H1 (cell line): Measurements from ENCODE around the gene CMSS1. TPM values are rescaled to one million over a fixed set of nuclear protein-coding genes. Genes with fewer than 3 reads are reported as not detected.

Experiments used
- CTCF ChIA-PET: fragments of 300-600 bp; sonication (Branson Sonifier 250); formaldehyde crosslinking; loops from one replicate; lab custom pipeline; 2021; ENCODE audit not compliant: partially characterized antibody; lab: Charles Lee
- POLR2A ChIA-PET: fragments of 300-600 bp; sonication (Branson Sonifier 250); formaldehyde crosslinking; loops from one replicate; lab custom pipeline; 2021; ENCODE audit warnings: inconsistent platforms; ENCODE audit not compliant: partially characterized antibody; lab: Charles Lee
- DNase-seq, 2 experiments: peaks; one replicate each; pipeline versions ENCODE4 v3.0.0 to v3.0.0-alpha.2; 2010 to 2022; ENCODE audit warnings: low spot score in 2 of 2, low read depth in 1 of 2, mixed read lengths in 1 of 2
- FAIRE-seq: peaks from 2 replicates; lab custom pipeline; 2011; peaks lifted over from hg19 to GRCh38; lab: Jason Lieb, UNC
- H2AFZ ChIP-seq: 2 replicates; pipeline ENCODE4 v1.8.1; 2012; ENCODE audit warnings: low read length, inconsistent platforms
- H2AK5ac ChIP-seq: 2 replicates; pipeline ENCODE4 v1.6.1; 2013; ENCODE audit warnings: low read depth, low read length
- H2BK120ac ChIP-seq: replicated peaks from 2 replicates; pipeline ENCODE3; 2013; ENCODE audit warnings: low read depth, low read length, inconsistent platforms
- H2BK12ac ChIP-seq: 2 replicates; pipeline ENCODE4 v1.6.1; 2013; ENCODE audit warnings: low read depth, low read length
- H2BK15ac ChIP-seq: 2 replicates; pipeline ENCODE4 v1.6.1; 2013; ENCODE audit warnings: low read length
- H2BK20ac ChIP-seq: 2 replicates; pipeline ENCODE4 v1.6.1; 2013; ENCODE audit warnings: low read length
- H2BK5ac ChIP-seq: 2 replicates; pipeline ENCODE4 v1.6.1; 2013; ENCODE audit warnings: low read depth, low read length
- H3K14ac ChIP-seq: 2 replicates; pipeline ENCODE4 v1.6.1; 2013; ENCODE audit warnings: inconsistent platforms; ENCODE audit not compliant: insufficient read length
- H3K18ac ChIP-seq: 2 replicates; pipeline ENCODE4 v1.6.1; 2013; ENCODE audit warnings: low read length; ENCODE audit errors: extremely low read depth
- H3K23ac ChIP-seq: 2 replicates; pipeline ENCODE4 v1.6.1; 2013; ENCODE audit warnings: inconsistent platforms; ENCODE audit not compliant: insufficient read length
- H3K23me2 ChIP-seq: 2 replicates; pipeline ENCODE4 v1.6.1; 2013; ENCODE audit warnings: low read depth, low read length
- H3K27ac ChIP-seq: 2 replicates; pipeline ENCODE4 v1.6.1; 2011; ENCODE audit warnings: low read depth, low read length, inconsistent platforms
- H3K27me3 ChIP-seq, 4 experiments: replicated peaks in 1 of 4; 1 replicate in 1 of 4; 2 replicates in 3 of 4; pipeline versions ENCODE4 v1.6.1 to v1.8.1; 2011 to 2013; ENCODE audit warnings: low read length in 3 of 4, mild to moderate bottlenecking in 3 of 4, inconsistent platforms in 2 of 4, mixed read lengths in 2 of 4, moderate library complexity in 1 of 4; ENCODE audit not compliant: control insufficient read depth in 3 of 4, insufficient read depth in 3 of 4; ENCODE audit errors: extremely low read depth in 1 of 4
- H3K36me3 ChIP-seq, 4 experiments: 2 replicates each; pipeline versions ENCODE4 v1.6.1 to v1.8.1; 2011 to 2013; ENCODE audit warnings: mild to moderate bottlenecking in 4 of 4, low read length in 3 of 4, moderate library complexity in 2 of 4, control low read depth in 1 of 4, inconsistent platforms in 1 of 4; ENCODE audit not compliant: insufficient read depth in 4 of 4, control insufficient read depth in 2 of 4
- H3K4ac ChIP-seq: replicated peaks from 2 replicates; pipeline ENCODE3; 2013; ENCODE audit warnings: low read length, low read depth, mixed read lengths, inconsistent platforms; ENCODE audit not compliant: insufficient read length
- H3K4me1 ChIP-seq, 4 experiments: replicated peaks in 1 of 4; 1 replicate in 1 of 4; 2 replicates in 3 of 4; pipeline versions ENCODE4 v1.6.1 to v1.8.1; 2011 to 2013; ENCODE audit warnings: low read length in 3 of 4, inconsistent platforms in 2 of 4, mixed read lengths in 1 of 4; ENCODE audit not compliant: insufficient read depth in 4 of 4, control insufficient read depth in 3 of 4
- H3K4me2 ChIP-seq, 2 experiments: 2 replicates each; pipeline versions ENCODE4 v1.6.1 to v1.8.1; 2011 to 2013; ENCODE audit warnings: low read depth in 2 of 2, low read length in 2 of 2, control low read depth in 1 of 2, inconsistent platforms in 1 of 2, mild to moderate bottlenecking in 1 of 2; ENCODE audit not compliant: insufficient read depth in 1 of 2
- H3K4me3 ChIP-seq, 4 experiments: fragments of 200-600, 300-600 bp in 1 of 4; sonication (generic), shearing (Covaris generic), sonication (Bioruptor Twin) in 1 of 4; 2 replicates each; pipeline versions ENCODE4 v1.5.1 to v1.8.1; 2011 to 2016; ENCODE audit warnings: low read length in 4 of 4, low read depth in 3 of 4, control low read depth in 2 of 4, inconsistent platforms in 2 of 4, mild to moderate bottlenecking in 2 of 4, mixed read lengths in 1 of 4, moderate library complexity in 1 of 4; ENCODE audit not compliant: insufficient read depth in 2 of 4; ENCODE audit errors: extremely low read depth in 1 of 4
- H3K56ac ChIP-seq: replicated peaks from 2 replicates; pipeline ENCODE3; 2013; ENCODE audit warnings: low read depth, mild to moderate bottlenecking, mixed read lengths, low read length, inconsistent platforms; ENCODE audit not compliant: insufficient read length
- H3K79me1 ChIP-seq: 2 replicates; pipeline ENCODE4 v1.6.1; 2013; ENCODE audit warnings: low read depth, low read length, control low read depth
- H3K79me2 ChIP-seq, 2 experiments: 2 replicates each; pipeline versions ENCODE4 v1.6.1 to v1.8.1; 2012 to 2013; ENCODE audit warnings: low read length in 2 of 2, mild to moderate bottlenecking in 2 of 2, inconsistent platforms in 1 of 2; ENCODE audit not compliant: insufficient read depth in 2 of 2, control insufficient read depth in 1 of 2
- H3K9ac ChIP-seq, 4 experiments: replicated peaks in 1 of 4; 1 replicate in 1 of 4; 2 replicates in 3 of 4; pipeline versions ENCODE4 v1.6.1 to v1.8.1; 2011 to 2013; ENCODE audit warnings: low read depth in 3 of 4, low read length in 3 of 4, control low read depth in 2 of 4, mild to moderate bottlenecking in 2 of 4, moderate library complexity in 2 of 4, inconsistent platforms in 1 of 4; ENCODE audit errors: extremely low read depth in 1 of 4
- H3K9me3 ChIP-seq, 2 experiments: 2 replicates each; pipeline versions ENCODE4 v1.6.1 to v1.8.1; 2012 to 2013; ENCODE audit warnings: mild to moderate bottlenecking in 2 of 2, moderate library complexity in 2 of 2, control low read depth in 1 of 2, inconsistent platforms in 1 of 2, low read depth in 1 of 2, low read length in 1 of 2, mixed read lengths in 1 of 2; ENCODE audit not compliant: insufficient read depth in 2 of 2
- H4K20me1 ChIP-seq, 2 experiments: replicated peaks in 1 of 2; 2 replicates each; pipeline versions ENCODE3 to v1.8.1; 2011 to 2013; ENCODE audit warnings: inconsistent platforms in 2 of 2, low read length in 2 of 2, mild to moderate bottlenecking in 1 of 2; ENCODE audit not compliant: insufficient read depth in 2 of 2, control insufficient read depth in 1 of 2
- H4K5ac ChIP-seq: 2 replicates; pipeline ENCODE4 v1.6.1; 2013; ENCODE audit warnings: low read length, low read depth, mixed read lengths, inconsistent platforms; ENCODE audit not compliant: insufficient read length
- H4K8ac ChIP-seq: 2 replicates; pipeline ENCODE4 v1.8.0; 2013; ENCODE audit warnings: mild to moderate bottlenecking, moderate library complexity, low read length, inconsistent platforms; ENCODE audit not compliant: insufficient read depth; ENCODE audit errors: extremely low read depth
- H4K91ac ChIP-seq: replicated peaks from 2 replicates; pipeline ENCODE3; 2013; ENCODE audit warnings: low read length, mixed read lengths, inconsistent platforms; ENCODE audit not compliant: insufficient read length
- ASH2L ChIP-seq: fragments of 200-600, 300-600 bp; sonication (generic); IDR thresholded peaks from one replicate; pipeline ENCODE4 v1.7.1; 2017; ENCODE audit warnings: low read length
- BRCA1 ChIP-seq: IDR thresholded peaks from 2 replicates; pipeline ENCODE4 v1.6.1; 2012; ENCODE audit warnings: low read depth, low read length, improper control_type of control experiment
- CHD2 ChIP-seq: IDR thresholded peaks from 2 replicates; pipeline ENCODE4 v1.6.1; 2012; ENCODE audit warnings: low read length, improper control_type of control experiment
- CTBP2 ChIP-seq: IDR thresholded peaks from 2 replicates; pipeline ENCODE4 v1.7.0; 2011; ENCODE audit warnings: borderline replicate concordance, mild to moderate bottlenecking, moderate library complexity, mixed read lengths, low read length; ENCODE audit not compliant: insufficient read depth, insufficient read length
- EZH2 ChIP-seq: fragments of 200-600 bp; sonication (generic); IDR thresholded peaks from 2 replicates; pipeline ENCODE4 v1.7.1; 2012; ENCODE audit warnings: low read depth, mild to moderate bottlenecking, moderate library complexity, low read length, inconsistent platforms; ENCODE audit not compliant: severe bottlenecking
- KDM1A ChIP-seq: fragments of 200-600, 300-600 bp; sonication (generic); IDR thresholded peaks from 2 replicates; pipeline ENCODE4 v1.7.1; 2016; ENCODE audit warnings: mild to moderate bottlenecking, low read length, borderline replicate concordance
- NANOG ChIP-seq: IDR thresholded peaks from 2 replicates; pipeline ENCODE4 v1.6.1; 2011; ENCODE audit warnings: low read length, low read depth, mild to moderate bottlenecking, inconsistent platforms; ENCODE audit not compliant: insufficient read depth, poor library complexity, severe bottlenecking
- POLR2A ChIP-seq, 2 experiments: IDR thresholded peaks; 1 replicate in 1 of 2; 2 replicates in 1 of 2; pipeline ENCODE4 v1.6.1; 2011; ENCODE audit warnings: low read depth in 2 of 2, low read length in 2 of 2, mild to moderate bottlenecking in 2 of 2; ENCODE audit errors: control extremely low read depth in 1 of 2
- POU5F1 ChIP-seq: IDR thresholded peaks from 2 replicates; pipeline ENCODE4 v1.6.1; 2011; ENCODE audit warnings: low read depth, mild to moderate bottlenecking, low read length, moderate library complexity
- SAP30 ChIP-seq: fragments of 300-600 bp; sonication (generic); IDR thresholded peaks from 2 replicates; pipeline ENCODE4 v1.7.1; 2012; ENCODE audit warnings: low read length, moderate library complexity, mild to moderate bottlenecking, inconsistent platforms; ENCODE audit not compliant: insufficient read depth, insufficient replicate concordance
- SIX5 ChIP-seq: IDR thresholded peaks from 2 replicates; pipeline ENCODE4 v1.6.1; 2011; ENCODE audit warnings: mild to moderate bottlenecking, low read depth, low read length
- TCF12 ChIP-seq: IDR thresholded peaks from 2 replicates; pipeline ENCODE4 v1.6.1; 2011; ENCODE audit warnings: low read depth, mild to moderate bottlenecking, low read length
- TEAD4 ChIP-seq: IDR thresholded peaks from 2 replicates; pipeline ENCODE4 v1.6.1; 2012; ENCODE audit warnings: low read depth, low read length, inconsistent platforms, mixed read lengths
- WGBS, 2 experiments: shearing (Covaris generic) in 1 of 2; methylation state at CpG; one replicate each; pipeline versions ENCODE4 v1.1.6 to v1.1.7; 2013 to 2015; ENCODE audit warnings: low lambda C conversion rate in 2 of 2, mixed read lengths in 2 of 2, inconsistent platforms in 1 of 2, low coverage in 1 of 2, missing lambda C conversion rate in 1 of 2; ENCODE audit not compliant: insufficient replicate concordance in 2 of 2, insufficient coverage in 1 of 2, insufficient read length in 1 of 2; ENCODE audit errors: extremely low coverage in 1 of 2, missing lambda C conversion rate in 1 of 2; 5-methylcytosine and 5-hydroxymethylcytosine counted together
- polyA plus RNA-seq, 7 experiments: library from polyadenylated mRNA; depleted of rRNA in 3 of 7; stranded (reverse) in 5 of 7; unstranded in 2 of 7; fragments of >200 nt in 5 of 7; fragments of 200-250 nt in 2 of 7; gene quantifications; 1 replicate in 5 of 7; 2 replicates in 1 of 7; 4 replicates in 1 of 7; pipeline versions ENCODE4 v1.2.1 to v1.2.3, GENCODE V29; 2011 to 2013; ENCODE audit warnings: missing spikeins in 2 of 7, mixed read lengths in 2 of 7
- total RNA-seq: library from RNA; stranded (reverse); fragmentation: NEBNext Ultra II Directional; extraction: Animal tissue kit (Norgen Biotek cat#: 25700); gene quantifications from 2 replicates; pipeline ENCODE4 v1.2.1, GENCODE V29; 2021
- TF ChIP-seq, protein P1 (sequence below): IDR thresholded peaks from 2 replicates; pipeline ENCODE4 v1.6.1; 2011; ENCODE audit warnings: low read depth, mild to moderate bottlenecking, low read length; ENCODE audit not compliant: insufficient read depth
- TF ChIP-seq, protein P2 (sequence below): IDR thresholded peaks from 2 replicates; pipeline ENCODE4 v1.6.1; 2012; ENCODE audit warnings: inconsistent platforms

CMSS1 gene
- total and polyA plus RNA-seq, 2 of the 8 experiments (the other 6 are each of a cell fraction or from before 2014, with no cell fraction given): 15.2 to 75.1 TPM

DNA sequence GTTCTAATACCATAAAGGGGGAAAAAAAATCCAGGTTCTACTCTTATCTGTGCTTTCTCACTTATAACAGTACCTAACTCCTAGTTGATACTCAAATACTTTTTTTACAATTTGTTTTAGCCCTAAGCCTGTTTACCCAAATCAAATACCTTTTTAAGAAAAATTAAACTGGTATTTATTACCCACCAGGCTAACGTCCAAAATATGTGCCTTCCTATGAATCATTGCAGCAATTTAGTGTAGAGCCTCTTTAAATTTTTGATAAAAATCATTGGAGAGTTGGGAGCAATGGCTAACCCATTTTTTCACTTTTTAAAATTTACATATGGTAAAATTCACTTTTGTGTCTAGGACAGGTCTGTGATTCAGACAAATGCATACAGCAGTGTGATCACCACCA is 268.7 kb downstream of the CMSS1 start:
- Histone ChIP-seq H2AK5ac (no peak overlapping the region), H2AFZ (no peak overlapping the region), H2BK120ac (no peak overlapping the region), H3K9me3 (no peaks in the 10 kb centered on the region), H3K27me3 (no peaks in the 10 kb centered on the region), H3K27ac (no peak overlapping the region), H3K23ac (no peak overlapping the region), H3K56ac (no peak overlapping the region), H3K9ac (no peak overlapping the region), H3K4me2 (no peak overlapping the region), H4K20me1 (no peaks in the 10 kb centered on the region), H4K91ac (no peak overlapping the region), H4K5ac (no peak overlapping the region), H3K79me1 (no peaks in the 10 kb centered on the region), H2BK20ac (no peak overlapping the region), H3K14ac (no peak overlapping the region), H2BK15ac (no peak overlapping the region), H4K8ac (no peak overlapping the region), H3K36me3 (no peaks in the 10 kb centered on the region), H2BK5ac (no peak overlapping the region), H3K79me2 (no peaks in the 10 kb centered on the region), H2BK12ac (no peak overlapping the region), H3K4me1 (peaks cover 0 to 7% (median 3%) of the 10 kb centered on the region in 4 experiments; a peak in 5 of 7 replicates), H3K23me2 (no peaks in the 10 kb centered on the region), H3K4me3 (no peak overlapping the region), H3K4ac (no peak overlapping the region), H3K18ac (no peak overlapping the region)
- 91% methylated on average over 1 of the region's 1 CpG; no CpG with 5 or more reads in 1 of the 2 experiments for WGBS, 2 experiments
- CTCF ChIA-PET: no interaction called here
- POLR2A ChIA-PET: no interaction called here
- FAIRE-seq: no peak
- no peak for DNase-seq
- TF ChIP-seq ASH2L: no peak
- TF ChIP-seq EZH2: no peak
- no peak for TF ChIP-seq TEAD4
- TF ChIP-seq, protein P1, sequence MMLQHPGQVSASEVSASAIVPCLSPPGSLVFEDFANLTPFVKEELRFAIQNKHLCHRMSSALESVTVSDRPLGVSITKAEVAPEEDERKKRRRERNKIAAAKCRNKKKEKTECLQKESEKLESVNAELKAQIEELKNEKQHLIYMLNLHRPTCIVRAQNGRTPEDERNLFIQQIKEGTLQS: no peak
- TF ChIP-seq BRCA1: no peak
- TF ChIP-seq SIX5: no peak
- no peak for TF ChIP-seq KDM1A
- no peak for TF ChIP-seq POU5F1
- no peak for TF ChIP-seq CTBP2
- no peak for TF ChIP-seq NANOG
- no peak for TF ChIP-seq CHD2
- TF ChIP-seq SAP30: no peak
- TF ChIP-seq, protein P2, sequence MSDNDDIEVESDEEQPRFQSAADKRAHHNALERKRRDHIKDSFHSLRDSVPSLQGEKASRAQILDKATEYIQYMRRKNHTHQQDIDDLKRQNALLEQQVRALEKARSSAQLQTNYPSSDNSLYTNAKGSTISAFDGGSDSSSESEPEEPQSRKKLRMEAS: no peak
- TF ChIP-seq TCF12: no peak
- TF ChIP-seq POLR2A (IDR thresholded peaks at IDR 0.05; ENCODE audit: control extremely low read depth in 1 of 2, low read depth in 2 of 2, low read length in 2 of 2): no peak
